Neural cell (in vitro differentiated cells): Measurements from ENCODE around the gene THAP7. TPM values are rescaled to one million over a fixed set of nuclear protein-coding genes. Genes with fewer than 3 reads are reported as not detected.

ENCODE experiments used
- H2AFZ ChIP-seq: fragments of 200-600, 300-800 bp; sonication (generic), shearing (Covaris generic); 2 replicates; pipeline ENCODE4 v1.6.0; 2014; ENCODE audit warnings: low read depth, mild to moderate bottlenecking, antibody characterized with exemption, low read length, moderate library complexity
- H3F3A ChIP-seq: fragments of 200-600 bp; shearing (Covaris generic); 2 replicates; pipeline ENCODE4 v1.6.1; 2016; ENCODE audit warnings: mild to moderate bottlenecking, moderate library complexity, mixed read lengths, antibody characterized with exemption, low read length; ENCODE audit not compliant: insufficient read depth, poor library complexity, severe bottlenecking
- H3K27ac ChIP-seq: fragments of 200-600, 300-800 bp; sonication (generic), shearing (Covaris generic); 2 replicates; pipeline ENCODE4 v1.5.1; 2014; ENCODE audit warnings: mild to moderate bottlenecking, low read length, moderate library complexity
- H3K27me3 ChIP-seq: fragments of 300-800, 200-600 bp; sonication (generic), shearing (Covaris generic); 2 replicates; pipeline ENCODE4 v1.6.0; 2014; ENCODE audit warnings: mild to moderate bottlenecking, low read depth, low read length, moderate library complexity; ENCODE audit not compliant: insufficient read depth
- H3K36me3 ChIP-seq: fragments of 300-800, 200-600 bp; sonication (generic), shearing (Covaris generic); 2 replicates; pipeline ENCODE4 v1.5.1; 2014; ENCODE audit warnings: mild to moderate bottlenecking, antibody characterized with exemption, low read length, moderate library complexity; ENCODE audit not compliant: insufficient read depth
- H3K4me2 ChIP-seq: fragments of 300-800, 200-600 bp; sonication (generic), shearing (Covaris generic); 2 replicates; pipeline ENCODE4 v1.6.0; 2014; ENCODE audit warnings: mild to moderate bottlenecking, low read length
- H3K4me3 ChIP-seq: fragments of 300-800, 200-600 bp; sonication (generic), shearing (Covaris generic); 2 replicates; pipeline ENCODE4 v1.5.1; 2014; ENCODE audit warnings: mild to moderate bottlenecking, low read length, moderate library complexity
- H3K79me2 ChIP-seq: fragments of 200-600 bp; shearing (Covaris generic); replicated peaks from 2 replicates; pipeline ENCODE4 v1.6.0; 2014; ENCODE audit warnings: mild to moderate bottlenecking, low read length, moderate library complexity; ENCODE audit not compliant: insufficient read depth
- H3K9ac ChIP-seq: fragments of 300-800, 200-600 bp; sonication (generic), shearing (Covaris generic); 2 replicates; pipeline ENCODE4 v1.6.1; 2016; ENCODE audit warnings: mild to moderate bottlenecking, low read length, mixed read lengths
- H3K9me2 ChIP-seq: fragments of 200-600 bp; shearing (Covaris generic); 2 replicates; pipeline ENCODE4 v1.6.1; 2016; ENCODE audit warnings: mild to moderate bottlenecking, low read length, mixed read lengths; ENCODE audit not compliant: insufficient read depth
- H3K9me3 ChIP-seq: fragments of 200-600, 300-800 bp; sonication (generic), shearing (Covaris generic); 2 replicates; pipeline ENCODE4 v1.6.1; 2016; ENCODE audit warnings: mild to moderate bottlenecking, mixed run types, low read length, moderate library complexity, mixed read lengths
- H4K20me1 ChIP-seq: fragments of 200-600 bp; shearing (Covaris generic); 2 replicates; pipeline ENCODE4 v1.6.1; 2016; ENCODE audit warnings: mild to moderate bottlenecking, mixed run types; ENCODE audit not compliant: insufficient read depth
- CTCF ChIP-seq: fragments of 450-650 bp; IDR thresholded peaks from 2 replicates; pipeline ENCODE4 v1.5.1; 2014; ENCODE audit warnings: antibody characterized with exemption, mild to moderate bottlenecking, moderate library complexity; ENCODE audit not compliant: poor library complexity, severe bottlenecking
- EP300 ChIP-seq: fragments of 450-650 bp; conservative IDR thresholded peaks from 2 replicates; pipeline ENCODE4 v1.6.1; 2014; ENCODE audit warnings: antibody characterized with exemption, mild to moderate bottlenecking, moderate library complexity; ENCODE audit not compliant: poor library complexity, severe bottlenecking
- EZH2 ChIP-seq: fragments of 200-600, 300-800 bp; shearing (Covaris generic), sonication (generic); IDR thresholded peaks from 2 replicates; pipeline ENCODE4 v1.6.1; 2014; ENCODE audit warnings: antibody characterized with exemption, low read length, borderline replicate concordance, mild to moderate bottlenecking; ENCODE audit not compliant: insufficient read depth, poor library complexity, severe bottlenecking
- MXI1 ChIP-seq: fragments of 450-650 bp; conservative IDR thresholded peaks from 2 replicates; pipeline ENCODE4 v1.6.1; 2014; ENCODE audit warnings: antibody characterized with exemption, mild to moderate bottlenecking; ENCODE audit not compliant: poor library complexity, severe bottlenecking
- POLR2AphosphoS5 ChIP-seq: IDR thresholded peaks from 2 replicates; pipeline ENCODE4 v1.6.1; 2012
- RAD21 ChIP-seq: fragments of 450-650 bp; conservative IDR thresholded peaks from 2 replicates; pipeline ENCODE4 v1.6.1; 2014; ENCODE audit warnings: antibody characterized with exemption, mild to moderate bottlenecking, moderate library complexity
- SMC3 ChIP-seq: fragments of 450-650 bp; conservative IDR thresholded peaks from 2 replicates; pipeline ENCODE4 v1.6.1; 2014; ENCODE audit warnings: antibody characterized with exemption, mild to moderate bottlenecking, moderate library complexity; ENCODE audit not compliant: poor library complexity
- TAF1 ChIP-seq: IDR thresholded peaks from 2 replicates; pipeline ENCODE4 v1.6.1; 2012; ENCODE audit warnings: low read depth
- polyA plus RNA-seq: library from polyadenylated mRNA; depleted of rRNA; stranded (reverse); fragments of >200 nt; gene quantifications from 2 replicates; pipeline ENCODE4 v1.2.3, GENCODE V29; 2014
- TF ChIP-seq, protein P1 (sequence below): IDR thresholded peaks from 2 replicates; pipeline ENCODE4 v1.6.1; 2012; ENCODE audit warnings: borderline replicate concordance

THAP7 gene
- polyA plus RNA-seq, 1 donor from 2014 or later, result 28.7 TPM

GRCh38 chr22:20964090-20964798 lies 37.7 kb downstream of the THAP7 start:
- Histone ChIP-seq H3F3A (no peaks in the 10 kb centered on the region), H2AFZ (no peak overlapping the region), H3K79me2 (no peaks in the 10 kb centered on the region), H4K20me1 (no peaks in the 10 kb centered on the region), H3K9ac (no peak overlapping the region), H3K9me3 (no peaks in the 10 kb centered on the region), H3K4me2 (no peak overlapping the region), H3K9me2 (no peaks in the 10 kb centered on the region), H3K27me3 (peaks cover 20% of the 10 kb centered on the region), H3K27ac (no peak overlapping the region), H3K4me3 (peak overlapping the region; percentile 37), H3K36me3 (no peaks in the 10 kb centered on the region)
- TF ChIP-seq RAD21 (no peak), SMC3 (no peak), MXI1 (no peak)

DNA sequence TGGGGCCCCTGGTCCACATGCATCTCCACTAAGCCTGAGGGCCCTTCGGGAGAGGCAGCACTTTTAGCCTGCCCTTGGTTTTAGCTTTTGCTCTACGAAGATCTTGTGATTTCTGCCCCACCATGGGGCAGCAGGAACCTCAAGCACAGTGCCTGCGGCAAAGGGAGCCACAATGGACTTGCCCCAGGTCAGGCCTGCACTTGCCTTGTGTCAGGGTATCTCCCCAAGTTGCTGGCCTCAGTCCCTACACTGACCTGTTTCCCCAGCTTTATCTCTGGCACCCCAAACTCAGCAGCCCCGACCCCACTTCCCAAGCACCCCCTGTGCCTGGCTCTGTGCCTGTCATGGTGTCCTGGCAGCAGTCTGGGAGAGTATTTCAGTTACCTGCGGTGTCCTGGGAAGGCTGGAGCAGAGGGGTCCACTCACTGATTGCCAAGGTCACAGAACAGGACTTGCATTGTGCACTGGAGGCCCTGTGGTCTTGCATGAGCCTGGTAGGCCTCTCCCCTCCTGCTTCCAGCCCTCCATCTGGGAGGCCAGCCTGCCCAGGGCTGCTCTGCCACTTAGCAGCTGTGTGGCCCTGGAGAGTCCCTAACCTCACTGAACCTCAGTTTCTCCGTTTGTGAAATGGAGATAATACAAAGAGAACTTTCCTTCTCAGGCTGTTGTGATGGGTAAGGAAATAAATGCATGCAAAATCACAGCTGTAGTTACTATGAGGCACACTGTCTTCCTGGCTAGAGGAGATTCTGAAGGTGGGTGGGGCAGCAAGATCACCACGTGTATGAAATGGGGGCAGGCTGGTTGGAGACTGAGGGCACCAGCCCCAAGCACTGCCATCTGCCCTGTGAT lies 38.5 kb downstream of the THAP7 start:
- Histone ChIP-seq H2AFZ (no peak overlapping the region), H3F3A (no peaks in the 10 kb centered on the region), H3K27ac (no peak overlapping the region), H3K4me2 (no peak overlapping the region), H3K4me3 (no peak overlapping the region), H3K9ac (no peak overlapping the region), H3K79me2 (no peaks in the 10 kb centered on the region), H3K9me3 (no peaks in the 10 kb centered on the region), H3K36me3 (no peaks in the 10 kb centered on the region), H3K9me2 (no peaks in the 10 kb centered on the region), H3K27me3 (peaks cover 24% of the 10 kb centered on the region), H4K20me1 (no peaks in the 10 kb centered on the region)
- TF ChIP-seq CTCF (no peak), TAF1 (no peak), EP300 (no peak), SMC3 (no peak), POLR2AphosphoS5 (no peak), MXI1 (no peak), RAD21 (no peak), EZH2 (no peak)
- TF ChIP-seq, protein P1, sequence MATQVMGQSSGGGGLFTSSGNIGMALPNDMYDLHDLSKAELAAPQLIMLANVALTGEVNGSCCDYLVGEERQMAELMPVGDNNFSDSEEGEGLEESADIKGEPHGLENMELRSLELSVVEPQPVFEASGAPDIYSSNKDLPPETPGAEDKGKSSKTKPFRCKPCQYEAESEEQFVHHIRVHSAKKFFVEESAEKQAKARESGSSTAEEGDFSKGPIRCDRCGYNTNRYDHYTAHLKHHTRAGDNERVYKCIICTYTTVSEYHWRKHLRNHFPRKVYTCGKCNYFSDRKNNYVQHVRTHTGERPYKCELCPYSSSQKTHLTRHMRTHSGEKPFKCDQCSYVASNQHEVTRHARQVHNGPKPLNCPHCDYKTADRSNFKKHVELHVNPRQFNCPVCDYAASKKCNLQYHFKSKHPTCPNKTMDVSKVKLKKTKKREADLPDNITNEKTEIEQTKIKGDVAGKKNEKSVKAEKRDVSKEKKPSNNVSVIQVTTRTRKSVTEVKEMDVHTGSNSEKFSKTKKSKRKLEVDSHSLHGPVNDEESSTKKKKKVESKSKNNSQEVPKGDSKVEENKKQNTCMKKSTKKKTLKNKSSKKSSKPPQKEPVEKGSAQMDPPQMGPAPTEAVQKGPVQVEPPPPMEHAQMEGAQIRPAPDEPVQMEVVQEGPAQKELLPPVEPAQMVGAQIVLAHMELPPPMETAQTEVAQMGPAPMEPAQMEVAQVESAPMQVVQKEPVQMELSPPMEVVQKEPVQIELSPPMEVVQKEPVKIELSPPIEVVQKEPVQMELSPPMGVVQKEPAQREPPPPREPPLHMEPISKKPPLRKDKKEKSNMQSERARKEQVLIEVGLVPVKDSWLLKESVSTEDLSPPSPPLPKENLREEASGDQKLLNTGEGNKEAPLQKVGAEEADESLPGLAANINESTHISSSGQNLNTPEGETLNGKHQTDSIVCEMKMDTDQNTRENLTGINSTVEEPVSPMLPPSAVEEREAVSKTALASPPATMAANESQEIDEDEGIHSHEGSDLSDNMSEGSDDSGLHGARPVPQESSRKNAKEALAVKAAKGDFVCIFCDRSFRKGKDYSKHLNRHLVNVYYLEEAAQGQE, result no peak
